ENCODE data around the gene FARP2. TPM values are rescaled to one million over a fixed set of nuclear protein-coding genes. Genes with fewer than 3 reads are reported as not detected.

Gene FARP2
- total RNA-seq, 1 experiment from 2014 or later: 49.3 TPM

DNA sequence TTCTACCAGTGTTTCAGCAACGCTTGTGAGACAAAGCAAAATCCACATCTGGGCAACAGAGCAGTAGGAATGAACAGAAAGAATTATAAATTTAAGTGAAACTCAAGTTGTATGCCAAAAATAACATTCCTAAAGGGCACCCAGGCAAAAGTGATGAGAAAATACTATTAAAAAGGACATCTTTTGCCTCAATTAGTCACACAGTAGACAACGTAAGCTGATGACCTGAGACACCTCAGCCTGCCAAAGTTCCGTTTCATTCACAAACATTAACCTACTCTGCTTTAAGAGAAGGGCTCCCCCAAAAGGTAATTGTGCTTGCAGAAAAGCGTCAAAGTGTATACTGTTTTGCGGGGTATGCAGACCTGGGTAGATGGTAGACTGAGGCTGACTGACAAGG is 47.8 kb upstream of the FARP2 start (continued):
- TF ChIP-seq, protein P1, sequence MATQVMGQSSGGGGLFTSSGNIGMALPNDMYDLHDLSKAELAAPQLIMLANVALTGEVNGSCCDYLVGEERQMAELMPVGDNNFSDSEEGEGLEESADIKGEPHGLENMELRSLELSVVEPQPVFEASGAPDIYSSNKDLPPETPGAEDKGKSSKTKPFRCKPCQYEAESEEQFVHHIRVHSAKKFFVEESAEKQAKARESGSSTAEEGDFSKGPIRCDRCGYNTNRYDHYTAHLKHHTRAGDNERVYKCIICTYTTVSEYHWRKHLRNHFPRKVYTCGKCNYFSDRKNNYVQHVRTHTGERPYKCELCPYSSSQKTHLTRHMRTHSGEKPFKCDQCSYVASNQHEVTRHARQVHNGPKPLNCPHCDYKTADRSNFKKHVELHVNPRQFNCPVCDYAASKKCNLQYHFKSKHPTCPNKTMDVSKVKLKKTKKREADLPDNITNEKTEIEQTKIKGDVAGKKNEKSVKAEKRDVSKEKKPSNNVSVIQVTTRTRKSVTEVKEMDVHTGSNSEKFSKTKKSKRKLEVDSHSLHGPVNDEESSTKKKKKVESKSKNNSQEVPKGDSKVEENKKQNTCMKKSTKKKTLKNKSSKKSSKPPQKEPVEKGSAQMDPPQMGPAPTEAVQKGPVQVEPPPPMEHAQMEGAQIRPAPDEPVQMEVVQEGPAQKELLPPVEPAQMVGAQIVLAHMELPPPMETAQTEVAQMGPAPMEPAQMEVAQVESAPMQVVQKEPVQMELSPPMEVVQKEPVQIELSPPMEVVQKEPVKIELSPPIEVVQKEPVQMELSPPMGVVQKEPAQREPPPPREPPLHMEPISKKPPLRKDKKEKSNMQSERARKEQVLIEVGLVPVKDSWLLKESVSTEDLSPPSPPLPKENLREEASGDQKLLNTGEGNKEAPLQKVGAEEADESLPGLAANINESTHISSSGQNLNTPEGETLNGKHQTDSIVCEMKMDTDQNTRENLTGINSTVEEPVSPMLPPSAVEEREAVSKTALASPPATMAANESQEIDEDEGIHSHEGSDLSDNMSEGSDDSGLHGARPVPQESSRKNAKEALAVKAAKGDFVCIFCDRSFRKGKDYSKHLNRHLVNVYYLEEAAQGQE (IDR thresholded peaks at IDR 0.05; ENCODE audit: low read depth): no peak
- TF ChIP-seq, protein P2, sequence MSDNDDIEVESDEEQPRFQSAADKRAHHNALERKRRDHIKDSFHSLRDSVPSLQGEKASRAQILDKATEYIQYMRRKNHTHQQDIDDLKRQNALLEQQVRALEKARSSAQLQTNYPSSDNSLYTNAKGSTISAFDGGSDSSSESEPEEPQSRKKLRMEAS (IDR thresholded peaks at IDR 0.05): no peak
- TF ChIP-seq EZH2 (IDR thresholded peaks at IDR 0.05) (no peak), SIN3A (IDR thresholded peaks at IDR 0.05; ENCODE audit: low read depth) (no peak), RAD21 (IDR thresholded peaks at IDR 0.05; ENCODE audit: low read depth) (no peak)

DNA sequence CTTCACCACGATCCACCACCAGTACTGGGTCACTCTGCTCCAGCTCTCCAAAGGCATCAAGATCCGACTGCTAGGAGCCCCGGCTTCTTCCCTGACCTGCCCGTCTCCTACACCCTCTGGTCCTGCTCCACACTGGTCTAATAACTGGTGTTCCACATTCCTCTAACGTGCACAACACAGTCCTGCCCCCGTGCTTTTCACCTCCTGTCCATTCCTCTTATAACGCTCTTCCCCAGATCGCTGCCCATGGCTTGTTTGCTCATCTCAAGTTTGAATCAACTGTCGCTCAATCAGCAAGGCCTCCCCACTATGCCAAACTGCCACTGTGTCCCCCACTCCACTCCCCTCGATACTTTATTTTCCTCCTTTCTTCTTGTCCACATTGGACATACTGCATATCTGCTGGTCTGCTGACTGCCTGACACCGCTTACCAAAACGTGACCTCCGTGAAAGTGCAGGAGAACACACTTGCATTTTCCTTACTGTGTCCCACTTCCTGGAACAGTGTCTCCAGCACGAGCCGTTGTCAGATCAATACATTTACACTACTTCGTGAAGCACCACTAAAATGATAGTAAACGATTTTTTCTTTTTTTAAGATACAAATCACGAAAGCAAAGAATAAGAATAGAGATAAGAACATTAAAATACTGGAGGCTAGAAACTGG is 47.1 kb upstream of the FARP2 start:
- H3K27ac ChIP-seq (ENCODE audit: low read depth, low read length): no peak overlapping the region
- no TSS peak for BruUV-seq (replicated peaks)

More for the DNA sequence above, 47.1 kb upstream of the FARP2 start:
- Histone ChIP-seq H3K9me2 (ENCODE audit: insufficient read depth) (no peaks in the 10 kb centered on the region), H2AFZ (ENCODE audit: low read depth, low read length, poor library complexity, severe bottlenecking) (no peak overlapping the region), H3K4me2 (ENCODE audit: low read length) (no peak overlapping the region), H3K9ac (ENCODE audit: low read length) (no peak overlapping the region), H3K79me2 (ENCODE audit: insufficient read depth, low read length) (peaks cover 100% of the 10 kb centered on the region), H3K4me1 (ENCODE audit: control insufficient read depth in 1 of 2, insufficient read depth in 2 of 2, low read length in 2 of 2) (peaks cover 5 to 13% of the 10 kb centered on the region in 2 experiments; a peak in 3 of 4 replicates), H4K20me1 (ENCODE audit: insufficient read depth) (peaks cover 32% of the 10 kb centered on the region; the same call in 1 of the 2 replicates), H3K4me3 (replicated peaks in 1 of 2; ENCODE audit: low read depth in 1 of 2, low read length in 2 of 2) (no peak overlapping the region), H3K36me3 (ENCODE audit: control insufficient read depth in 1 of 2, insufficient read depth in 2 of 2, low read length in 2 of 2) (no peaks in the 10 kb centered on the region), H3K9me3 (ENCODE audit: control insufficient read depth in 1 of 2, insufficient read depth in 1 of 2, low read depth in 1 of 2, low read length in 2 of 2) (no peaks in the 10 kb centered on the region), H3K27me3 (ENCODE audit: insufficient read depth, low read length) (no peaks in the 10 kb centered on the region)
- no peak for ATAC-seq
- ChIA-PET CTCF (no interaction called here), POLR2A (no interaction called here), RAD21 (ENCODE audit: low non-redundant PET in 1 of 2, low total read pairs in 2 of 2, uncharacterized antibody in 2 of 2, unreplicated experiment in 2 of 2) (no interaction called here)
- intact Hi-C loops (cut with micrococcal nuclease): no loop called here
- no peak for TF ChIP-seq EGR1 (IDR thresholded peaks at IDR 0.05; ENCODE audit: low read depth)
- TF ChIP-seq, protein P3, sequence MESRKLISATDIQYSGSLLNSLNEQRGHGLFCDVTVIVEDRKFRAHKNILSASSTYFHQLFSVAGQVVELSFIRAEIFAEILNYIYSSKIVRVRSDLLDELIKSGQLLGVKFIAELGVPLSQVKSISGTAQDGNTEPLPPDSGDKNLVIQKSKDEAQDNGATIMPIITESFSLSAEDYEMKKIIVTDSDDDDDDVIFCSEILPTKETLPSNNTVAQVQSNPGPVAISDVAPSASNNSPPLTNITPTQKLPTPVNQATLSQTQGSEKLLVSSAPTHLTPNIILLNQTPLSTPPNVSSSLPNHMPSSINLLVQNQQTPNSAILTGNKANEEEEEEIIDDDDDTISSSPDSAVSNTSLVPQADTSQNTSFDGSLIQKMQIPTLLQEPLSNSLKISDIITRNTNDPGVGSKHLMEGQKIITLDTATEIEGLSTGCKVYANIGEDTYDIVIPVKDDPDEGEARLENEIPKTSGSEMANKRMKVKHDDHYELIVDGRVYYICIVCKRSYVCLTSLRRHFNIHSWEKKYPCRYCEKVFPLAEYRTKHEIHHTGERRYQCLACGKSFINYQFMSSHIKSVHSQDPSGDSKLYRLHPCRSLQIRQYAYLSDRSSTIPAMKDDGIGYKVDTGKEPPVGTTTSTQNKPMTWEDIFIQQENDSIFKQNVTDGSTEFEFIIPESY (IDR thresholded peaks at IDR 0.05; ENCODE audit: extremely low read depth, insufficient replicate concordance, low read length): no peak
- TF ChIP-seq RAD21 (IDR thresholded peaks at IDR 0.05; ENCODE audit: low read depth): no peak
- no peak for TF ChIP-seq EZH2phosphoT487 (IDR thresholded peaks at IDR 0.05; ENCODE audit: borderline replicate concordance)
- TF ChIP-seq FOSL1 (IDR thresholded peaks at IDR 0.05; ENCODE audit: low read depth): no peak
- no peak for TF ChIP-seq EZH2 (IDR thresholded peaks at IDR 0.05)
- no peak for TF ChIP-seq YY1 (IDR thresholded peaks at IDR 0.05; ENCODE audit: extremely low read depth, insufficient replicate concordance, low read depth, low read length)
- TF ChIP-seq POLR2AphosphoS5 (IDR thresholded peaks at IDR 0.05; ENCODE audit: low read depth, low read length): no peak
- TF ChIP-seq, protein P4, sequence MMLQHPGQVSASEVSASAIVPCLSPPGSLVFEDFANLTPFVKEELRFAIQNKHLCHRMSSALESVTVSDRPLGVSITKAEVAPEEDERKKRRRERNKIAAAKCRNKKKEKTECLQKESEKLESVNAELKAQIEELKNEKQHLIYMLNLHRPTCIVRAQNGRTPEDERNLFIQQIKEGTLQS (IDR thresholded peaks at IDR 0.05): no peak
- no peak for TF ChIP-seq SP1 (IDR thresholded peaks at IDR 0.05; ENCODE audit: low read depth)
- no peak for TF ChIP-seq ELF1 (IDR thresholded peaks at IDR 0.05; ENCODE audit: borderline replicate concordance, low read depth)
- no peak for TF ChIP-seq ZNF274 (IDR thresholded peaks at IDR 0.05; ENCODE audit: low read depth, low read length)
- no peak for DNase-seq (ENCODE audit: low read depth, low spot score)

Data from HCT116 (cell line).